OCI-LY3 (cell line): ENCODE measurements around the gene RIN3.

Experiments used
- H2AFZ ChIP-seq: fragments of 200-600, 300-600 bp; shearing (Covaris generic); 2 replicates; pipeline ENCODE4 v1.6.0; 2014; ENCODE audit warnings: antibody characterized with exemption, low read depth, low read length
- H3K27ac ChIP-seq: fragments of 200-600, 300-600 bp; sonication (generic); 2 replicates; pipeline ENCODE4 v1.5.1; 2014; ENCODE audit warnings: mild to moderate bottlenecking, low read length, moderate library complexity, mixed read lengths
- H3K27me3 ChIP-seq: fragments of 200-600, 300-600 bp; sonication (generic); 2 replicates; pipeline ENCODE4 v1.6.1; 2014; ENCODE audit warnings: low read depth, low read length, mixed read lengths
- H3K36me3 ChIP-seq: fragments of 200-600, 300-600 bp; sonication (generic); replicated peaks from 2 replicates; pipeline ENCODE3; 2014; ENCODE audit warnings: low read depth, low read length, mixed read lengths
- H3K4me1 ChIP-seq: fragments of 300-600, 200-600 bp; sonication (generic); 2 replicates; pipeline ENCODE4 v1.6.1; 2014; ENCODE audit warnings: low read length, mixed read lengths
- H3K4me2 ChIP-seq: fragments of 200-600, 300-600 bp; sonication (generic); 2 replicates; pipeline ENCODE4 v1.6.1; 2014; ENCODE audit warnings: low read length, mixed read lengths
- H3K4me3 ChIP-seq: fragments of 300-600, 200-600 bp; sonication (generic); 2 replicates; pipeline ENCODE4 v1.5.1; 2014; ENCODE audit warnings: antibody characterized with exemption, mild to moderate bottlenecking, low read length, moderate library complexity
- H3K79me2 ChIP-seq: fragments of 300-600, 200-600 bp; shearing (Covaris generic); 2 replicates; pipeline ENCODE4 v1.6.1; 2014; ENCODE audit warnings: mild to moderate bottlenecking, low read length, mixed read lengths
- H3K9ac ChIP-seq: fragments of 300-600, 200-600 bp; shearing (Covaris generic); 2 replicates; pipeline ENCODE4 v1.6.0; 2014; ENCODE audit warnings: mild to moderate bottlenecking, low read length, moderate library complexity
- H3K9me3 ChIP-seq: fragments of 200-600, 300-600 bp; shearing (Covaris generic); 2 replicates; pipeline ENCODE4 v1.6.1; 2014; ENCODE audit warnings: low read length, mixed read lengths; ENCODE audit not compliant: insufficient read depth
- H4K20me1 ChIP-seq: fragments of 200-600, 300-600 bp; sonication (generic); 2 replicates; pipeline ENCODE4 v1.6.1; 2016; ENCODE audit warnings: low read length, mixed read lengths; ENCODE audit not compliant: insufficient read depth
- CTCF ChIP-seq: fragments of 200-600, 300-600 bp; sonication (generic); IDR thresholded peaks from 2 replicates; pipeline ENCODE4 v1.5.1; 2014; ENCODE audit warnings: antibody characterized with exemption, low read length, low read depth
- EZH2phosphoT487 ChIP-seq: fragments of 200-600 bp; shearing (Covaris generic); IDR thresholded peaks from 2 replicates; pipeline ENCODE4 v1.6.1; 2018; ENCODE audit warnings: antibody characterized with exemption, mixed run types, low read depth

Gene RIN3

GRCh38 chr14:92666251-92666650, 152.7 kb downstream of the RIN3 start:
- Histone ChIP-seq H3K27ac (no peak overlapping the region), H3K36me3 (no peaks in the 10 kb centered on the region), H3K27me3 (no peaks in the 10 kb centered on the region), H4K20me1 (no peaks in the 10 kb centered on the region), H3K4me2 (no peak overlapping the region), H3K4me3 (no peak overlapping the region), H2AFZ (no peak overlapping the region), H3K79me2 (no peaks in the 10 kb centered on the region), H3K9me3 (no peaks in the 10 kb centered on the region), H3K9ac (no peak overlapping the region), H3K4me1 (no peaks in the 10 kb centered on the region)
- no peak for TF ChIP-seq EZH2phosphoT487
- no peak for TF ChIP-seq CTCF

GRCh38 chr14:92668276-92668973, 154.8 kb downstream of the RIN3 start:
- no peaks in the 10 kb centered on the region for H3K4me1 ChIP-seq
- H3K79me2 ChIP-seq: no peaks in the 10 kb centered on the region
- H2AFZ ChIP-seq: no peak overlapping the region
- no peak overlapping the region for H3K4me3 ChIP-seq
- TF ChIP-seq CTCF (no peak), EZH2phosphoT487 (no peak)
- H4K20me1 ChIP-seq: no peaks in the 10 kb centered on the region
- H3K9me3 ChIP-seq: no peaks in the 10 kb centered on the region
- H3K27ac ChIP-seq: no peak overlapping the region
- H3K9ac ChIP-seq: no peak overlapping the region
- no peak overlapping the region for H3K4me2 ChIP-seq
- no peaks in the 10 kb centered on the region for H3K36me3 ChIP-seq
- H3K27me3 ChIP-seq: peaks cover 8% of the 10 kb centered on the region

GRCh38 chr14:92670160-92670559, 156.6 kb downstream of the RIN3 start:
- H3K4me2 ChIP-seq: no peak overlapping the region
- no peaks in the 10 kb centered on the region for H3K9me3 ChIP-seq
- H4K20me1 ChIP-seq: no peaks in the 10 kb centered on the region
- H3K4me3 ChIP-seq: no peak overlapping the region
- H3K27me3 ChIP-seq: peaks cover 12% of the 10 kb centered on the region
- TF ChIP-seq CTCF (peak; percentile 20; the same call in 1 of the 2 replicates), EZH2phosphoT487 (no peak)
- H3K36me3 ChIP-seq: no peaks in the 10 kb centered on the region
- no peaks in the 10 kb centered on the region for H3K79me2 ChIP-seq
- no peak overlapping the region for H3K9ac ChIP-seq
- peaks cover 4% of the 10 kb centered on the region for H3K4me1 ChIP-seq
- no peak overlapping the region for H2AFZ ChIP-seq
- H3K27ac ChIP-seq: no peak overlapping the region

DNA sequence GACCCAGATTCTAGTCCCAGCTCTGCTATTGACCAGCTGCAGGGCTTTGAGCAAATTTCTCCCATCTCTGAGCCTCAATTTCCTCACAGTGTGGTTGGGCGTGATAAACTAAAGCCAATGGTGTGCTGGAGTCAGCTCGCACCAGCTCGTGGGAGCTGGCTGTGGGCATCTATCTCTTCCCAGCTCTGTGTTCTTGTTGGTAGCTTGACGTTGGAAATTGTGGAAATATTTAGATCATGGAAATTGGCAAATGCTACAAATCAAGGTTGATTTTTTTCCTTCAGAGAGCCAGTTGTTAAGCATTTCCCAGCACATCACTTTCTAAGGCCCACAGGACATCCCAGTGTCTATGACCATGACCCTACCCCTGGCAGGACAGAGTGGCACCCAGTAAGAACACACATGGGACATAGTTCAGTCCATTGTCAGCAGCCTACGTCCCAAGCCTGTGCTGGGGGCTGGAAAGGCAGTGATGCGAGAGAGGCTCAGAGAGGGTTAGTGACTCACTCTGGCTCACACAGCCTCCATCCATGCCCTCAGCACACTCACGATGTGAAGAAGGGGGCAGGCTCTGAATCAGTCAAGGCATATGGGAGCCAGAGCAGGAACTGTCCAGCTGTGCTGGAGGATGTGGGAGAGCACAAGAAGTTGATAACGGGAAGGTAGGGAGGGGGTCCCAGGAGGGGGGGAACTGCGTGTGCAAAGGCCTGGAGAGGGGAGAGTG, 157.2 kb downstream of the RIN3 start:
- Histone ChIP-seq H3K9me3 (no peaks in the 10 kb centered on the region), H3K4me2 (no peak overlapping the region), H3K79me2 (no peaks in the 10 kb centered on the region), H3K4me1 (peaks cover 11% of the 10 kb centered on the region), H3K4me3 (no peak overlapping the region), H3K9ac (no peak overlapping the region), H3K36me3 (no peaks in the 10 kb centered on the region), H3K27ac (no peak overlapping the region), H3K27me3 (peaks cover 18% of the 10 kb centered on the region), H2AFZ (no peak overlapping the region), H4K20me1 (no peaks in the 10 kb centered on the region)
- TF ChIP-seq CTCF: no peak
- no peak for TF ChIP-seq EZH2phosphoT487
